Measurements from ENCODE around the gene REG3G.

The REG3G gene

DNA sequence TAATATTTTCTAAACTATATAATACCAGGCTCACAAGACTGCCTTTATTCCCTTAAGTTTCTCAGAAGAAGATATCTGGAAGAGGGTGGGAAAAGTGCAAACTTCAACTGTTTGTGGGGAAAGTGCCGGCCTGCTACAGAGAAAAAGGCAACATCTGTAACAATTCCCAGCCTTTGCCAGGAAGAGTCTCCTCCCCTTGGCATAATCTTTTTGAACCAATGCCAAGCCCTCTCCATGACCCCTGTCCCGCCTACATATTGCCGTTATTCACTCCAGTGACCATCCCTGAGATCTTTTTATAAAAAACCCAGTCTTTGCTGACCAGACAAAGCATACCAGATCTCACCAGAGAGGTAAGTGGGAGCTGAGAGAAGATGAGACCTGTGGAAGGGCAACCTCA is at the start of gene REG3G:
REG3G (plus strand) TSS at position 282 of the 400 bp plus-strand sequence. CDS start 392 bp downstream, outside the sequence.
- DNase-seq (ENCODE audit: low read depth in 3 of 3) = no peak

DNA sequence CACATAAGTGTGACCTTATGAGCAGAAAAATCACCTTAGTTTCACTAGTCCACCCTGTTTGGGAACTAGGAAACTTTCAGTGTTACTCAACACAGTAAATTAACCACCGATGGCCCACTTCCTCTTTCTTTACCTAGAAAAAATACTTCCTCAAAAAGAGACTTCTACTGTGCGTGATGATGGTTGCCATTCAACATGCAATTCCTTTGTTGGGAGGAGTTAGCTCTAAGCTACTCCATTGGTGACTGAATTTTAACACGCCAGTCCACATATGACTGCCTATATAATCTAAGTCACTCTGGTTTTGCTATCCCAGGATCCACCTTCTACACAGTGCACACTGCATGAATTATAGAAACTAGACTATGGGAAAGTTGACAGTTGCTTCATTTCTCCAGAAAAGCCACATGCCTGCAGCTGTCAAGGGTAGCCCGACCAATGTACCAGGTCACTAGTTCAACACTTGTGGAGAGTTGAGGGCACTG is 47.8 kb upstream of the REG3G start:
- DNase-seq (ENCODE audit: low read depth in 3 of 3) = no peak

DNA sequence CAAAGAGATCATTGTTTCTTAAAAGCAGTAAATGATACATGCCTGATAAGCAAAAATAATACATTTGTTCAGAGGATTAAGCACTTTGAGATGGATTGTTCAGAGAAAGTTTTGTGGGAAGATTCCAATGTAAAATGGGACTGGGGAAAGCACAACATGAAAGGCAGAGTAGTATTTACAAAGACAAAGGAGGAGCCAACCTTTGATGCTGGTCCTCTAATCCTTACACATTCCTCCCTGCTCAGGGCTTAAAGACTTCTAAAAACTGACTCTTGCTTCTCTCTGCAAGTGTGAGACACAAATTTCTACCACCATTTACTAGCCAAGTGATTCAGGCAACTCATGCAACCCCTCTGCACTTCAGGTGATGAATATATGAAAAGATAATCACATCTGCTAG is 47.2 kb upstream of the REG3G start:
- DNase-seq (ENCODE audit: low read depth in 3 of 3) = no peak

DNA sequence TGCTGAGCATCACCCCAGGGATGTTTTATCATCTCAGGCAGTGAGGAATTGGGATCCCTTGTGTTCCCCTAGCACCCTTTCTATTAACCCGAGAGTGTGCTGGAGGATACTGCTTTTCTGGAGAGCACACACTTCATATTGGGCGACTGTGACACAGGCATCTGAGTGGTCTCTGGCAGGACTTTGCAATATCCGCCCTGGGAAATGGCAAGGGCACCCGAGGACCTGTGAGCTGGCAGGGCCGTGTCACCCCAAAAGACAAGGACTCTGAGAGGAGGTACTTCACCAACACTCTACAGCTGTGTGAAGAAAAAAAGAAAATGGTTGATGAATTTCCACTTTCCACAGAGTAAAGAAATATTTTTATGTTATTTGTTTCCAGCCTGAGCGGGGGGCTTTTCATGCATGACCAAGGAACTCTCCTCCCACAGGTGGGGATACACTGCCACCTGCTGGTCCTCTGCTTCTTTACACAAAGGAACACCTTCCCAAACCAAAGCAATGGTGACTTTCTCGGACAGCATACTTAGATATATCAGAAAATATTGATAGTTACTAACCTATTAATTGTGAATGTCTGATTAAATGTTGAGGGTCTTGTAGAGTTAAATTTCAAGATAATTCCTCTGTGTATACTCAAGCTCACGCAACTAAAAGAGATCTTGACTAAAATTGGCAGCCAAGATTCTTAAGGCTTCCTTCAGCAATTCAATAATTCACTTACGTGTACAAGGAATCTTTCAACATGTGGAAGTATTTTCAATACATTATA is 45.9 kb upstream of the REG3G start:
- no peak for DNase-seq (ENCODE audit: low read depth in 3 of 3)

GRCh38 chr2:78980152-78980465 is 45.4 kb upstream of the REG3G start:
- no peak for DNase-seq (ENCODE audit: low read depth in 3 of 3)

DNA sequence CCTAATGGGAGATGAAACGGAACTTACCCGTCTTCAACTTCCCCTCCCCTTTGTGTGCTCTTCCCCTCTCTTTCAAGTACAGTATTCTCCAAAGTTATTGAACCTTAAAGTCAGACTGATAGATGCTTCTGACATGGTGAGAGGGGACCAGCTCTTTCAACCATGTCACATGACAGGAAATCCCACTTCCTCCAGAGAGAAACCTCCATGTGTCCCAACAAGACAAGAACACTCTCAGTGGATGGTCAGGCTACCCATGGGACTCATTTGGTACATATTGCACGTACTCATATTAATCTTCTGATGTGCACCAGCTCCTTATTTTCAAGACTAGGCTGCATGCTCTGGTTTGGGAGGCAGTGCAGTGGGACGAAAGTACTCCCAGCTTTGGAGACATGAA is 44.6 kb upstream of the REG3G start:
- DNase-seq (ENCODE audit: low read depth in 3 of 3) = no peak

GRCh38 chr2:78982638-78983330 is 42.7 kb upstream of the REG3G start:
- no peak for DNase-seq (ENCODE audit: low read depth in 3 of 3)

- DNase-seq (ENCODE audit: low read depth in 3 of 3) = no peak
Observed at GRCh38 chr2:78984386-78984785, 41.1 kb upstream of the REG3G start.

- no peak for DNase-seq (ENCODE audit: low read depth in 3 of 3)
Observed at GRCh38 chr2:78985558-78985957, 39.9 kb upstream of the REG3G start.

- DNase-seq (ENCODE audit: low read depth in 3 of 3) = no peak
Observed at GRCh38 chr2:78989051-78989450, 36.5 kb upstream of the REG3G start.

GRCh38 chr2:78992451-78992806 is 33.1 kb upstream of the REG3G start:
- no peak for DNase-seq (ENCODE audit: low read depth in 3 of 3)

GRCh38 chr2:78992807-78993517 is 32.5 kb upstream of the REG3G start:
- no peak for DNase-seq (ENCODE audit: low read depth in 3 of 3)

DNA sequence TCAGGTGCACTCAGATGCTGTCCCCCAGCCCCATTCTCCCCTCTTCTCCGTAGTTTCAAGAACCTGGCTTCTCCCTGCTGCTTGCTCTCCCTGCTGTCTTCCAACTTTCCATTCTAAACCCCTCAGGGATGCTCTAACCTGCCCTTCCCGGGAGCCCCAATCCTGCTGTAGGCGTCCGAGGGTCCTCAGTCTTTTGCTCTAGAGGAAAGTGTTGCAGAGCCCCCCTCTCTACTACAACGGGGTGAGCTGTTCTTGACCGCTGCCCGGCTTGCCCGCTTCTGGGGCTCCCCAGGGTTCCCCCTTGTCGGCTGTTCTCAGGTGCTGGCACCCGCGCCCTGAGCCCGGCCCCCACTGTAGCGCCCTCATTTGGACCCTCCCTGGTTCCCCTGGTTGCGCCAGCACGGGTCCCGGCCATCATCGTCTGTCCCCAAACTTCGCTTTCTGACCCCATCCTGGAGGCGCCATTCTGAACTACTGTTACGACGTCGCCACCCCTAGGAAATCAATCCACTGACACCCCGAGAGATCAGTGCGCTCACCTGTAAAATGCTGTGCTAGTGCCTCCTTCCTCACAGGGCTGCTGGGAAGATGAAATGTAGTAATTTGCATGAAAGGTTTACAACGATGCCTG is 31.9 kb upstream of the REG3G start:
- no peak for DNase-seq (ENCODE audit: low read depth in 3 of 3)

- no peak for DNase-seq (ENCODE audit: low read depth in 3 of 3)
Observed at GRCh38 chr2:78994789-78995188, 30.7 kb upstream of the REG3G start.

- DNase-seq (ENCODE audit: low read depth in 3 of 3) = no peak
Observed at GRCh38 chr2:78999406-78999805, 26.1 kb upstream of the REG3G start.

- DNase-seq (ENCODE audit: low read depth in 3 of 3) = no peak
Observed at GRCh38 chr2:79000008-79000576, 25.4 kb upstream of the REG3G start.

DNA sequence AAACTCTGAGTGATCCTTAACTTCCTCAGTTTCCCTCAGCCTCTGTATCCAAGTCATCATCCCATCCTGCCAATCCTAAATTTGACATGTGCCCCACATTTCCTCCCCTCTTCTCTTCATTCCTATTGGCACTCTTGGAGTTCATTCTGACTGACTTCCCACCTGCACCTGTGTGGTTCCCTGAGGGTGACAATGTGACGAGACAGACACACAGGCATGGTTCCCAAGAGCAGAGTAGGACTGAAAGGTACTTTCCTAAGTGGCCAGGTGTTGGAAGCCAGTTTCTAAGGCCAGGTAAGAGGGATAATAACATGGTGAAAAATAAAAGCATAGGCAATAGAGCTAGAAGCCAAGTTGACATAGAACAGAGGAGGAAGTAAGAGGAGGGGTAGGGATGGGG is 24.2 kb upstream of the REG3G start:
- DNase-seq (ENCODE audit: low read depth in 3 of 3) = no peak

GRCh38 chr2:79004680-79005079 is 20.8 kb upstream of the REG3G start:
- DNase-seq (ENCODE audit: low read depth in 3 of 3) = no peak

DNA sequence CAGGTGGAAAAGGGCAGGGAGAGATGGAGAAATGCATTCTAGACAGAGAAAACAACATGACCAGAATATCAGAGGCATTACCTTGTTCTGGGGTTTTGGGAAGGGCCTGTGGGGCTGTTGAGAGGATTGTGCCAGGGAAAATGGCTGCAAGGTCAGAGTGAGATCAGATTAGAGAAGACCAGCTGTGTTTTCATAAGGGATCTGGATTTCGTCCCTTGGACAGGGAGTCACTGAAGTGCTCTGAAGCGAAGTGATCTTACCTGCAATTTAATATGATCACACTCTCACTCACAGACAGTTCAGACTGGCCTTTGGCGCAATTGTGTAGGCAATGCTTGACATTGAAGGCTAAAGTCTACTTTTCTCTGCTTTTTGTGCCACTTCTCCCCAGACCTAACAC is 20.3 kb upstream of the REG3G start:
- DNase-seq (ENCODE audit: low read depth in 3 of 3) = no peak

DNA sequence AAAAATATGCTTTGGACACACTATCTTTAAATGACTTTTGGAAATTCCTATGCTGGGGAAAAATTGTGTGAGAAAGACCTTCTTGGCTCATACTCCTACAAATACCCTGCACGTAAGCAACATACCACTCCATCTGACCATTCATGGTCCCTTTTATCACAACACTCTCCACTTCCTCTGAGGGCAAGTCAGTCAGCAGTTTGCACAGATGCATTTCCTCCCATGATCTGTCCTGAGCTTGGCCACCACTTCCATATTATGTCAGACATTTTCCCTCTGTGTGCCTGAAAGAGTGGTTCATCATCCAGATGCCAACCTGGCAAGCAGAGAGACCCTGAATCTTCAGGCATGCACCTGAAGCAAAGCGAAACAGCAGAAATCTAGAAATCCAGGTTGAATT is 16.1 kb upstream of the REG3G start:
- DNase-seq (ENCODE audit: low read depth in 3 of 3) = no peak

- DNase-seq (ENCODE audit: low read depth in 3 of 3) = no peak
Observed at GRCh38 chr2:79011496-79011895, 14.0 kb upstream of the REG3G start.

DNA sequence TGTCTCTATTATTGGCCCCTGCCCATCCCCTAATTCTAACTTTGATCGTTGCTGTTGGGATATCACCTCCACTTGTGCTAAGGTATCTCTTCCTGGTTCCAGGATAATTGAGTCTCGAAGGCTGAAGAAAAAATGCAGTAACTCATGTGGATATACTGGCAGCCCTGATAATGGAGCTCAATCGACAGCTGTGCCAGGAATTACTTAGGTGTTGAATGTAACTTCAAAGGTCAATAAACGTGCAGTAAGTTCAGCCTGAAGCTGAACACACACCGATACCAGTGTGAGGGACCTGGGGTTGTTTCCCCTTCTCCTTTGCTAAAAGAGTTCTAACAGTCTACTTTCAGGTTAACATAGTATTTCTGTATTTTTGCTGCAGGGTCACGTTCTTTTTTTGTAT is 11.9 kb upstream of the REG3G start:
- no peak for DNase-seq (ENCODE audit: low read depth in 3 of 3)
